ENCODE data around the gene ACSL5. TPM values are rescaled to one million over a fixed set of nuclear protein-coding genes. Genes with fewer than 3 reads are reported as not detected.

Gene ACSL5
- total RNA-seq, 1 experiment from 2014 or later = not detected

DNA sequence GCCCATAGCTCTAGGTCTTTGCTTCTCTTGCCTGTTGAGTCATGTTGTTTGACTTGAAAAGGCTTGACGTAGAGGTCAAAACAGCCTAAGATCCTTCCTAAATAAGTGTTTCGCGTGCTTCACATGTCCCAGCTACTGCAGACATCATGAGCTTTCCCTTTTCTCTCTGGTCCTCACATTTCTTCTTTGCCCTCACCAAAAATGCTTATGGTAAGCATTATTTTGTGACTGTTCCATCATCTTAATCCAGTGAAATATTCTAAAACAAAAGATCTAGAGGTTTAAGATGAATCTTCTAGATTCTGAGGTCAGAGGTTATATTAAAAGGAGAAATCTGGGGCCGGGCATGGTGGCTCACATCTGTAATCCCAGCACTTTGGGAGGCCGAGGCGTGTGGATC, 8.5 kb upstream of the ACSL5 start:
- H3K18ac ChIP-seq (ENCODE audit: insufficient read length, low read depth, low read length) = no peak overlapping the region
- H3K27ac Mint-ChIP-seq = no peak overlapping the region

More for the DNA sequence above, 8.5 kb upstream of the ACSL5 start:
- no peaks in the 10 kb centered on the region for H3K9me3 Mint-ChIP-seq
- H2BK12ac ChIP-seq (ENCODE audit: insufficient read length, low read depth, low read length) = no peak overlapping the region
- H2BK20ac ChIP-seq (ENCODE audit: low read depth, low read length, poor library complexity, severe bottlenecking) = no peak overlapping the region
- WGBS (ENCODE audit: extremely low coverage, insufficient read length, low lambda C conversion rate) = no CpG with 5 or more reads among the region's 6 CpGs
- no peak overlapping the region for H3K9ac ChIP-seq (ENCODE audit: extremely low read depth, insufficient read length, low read length)
- no peak overlapping the region for H3K4me3 Mint-ChIP-seq
- H4K91ac ChIP-seq (ENCODE audit: insufficient read length, low read depth, low read length) = no peak overlapping the region
- TF ChIP-seq, protein P1, sequence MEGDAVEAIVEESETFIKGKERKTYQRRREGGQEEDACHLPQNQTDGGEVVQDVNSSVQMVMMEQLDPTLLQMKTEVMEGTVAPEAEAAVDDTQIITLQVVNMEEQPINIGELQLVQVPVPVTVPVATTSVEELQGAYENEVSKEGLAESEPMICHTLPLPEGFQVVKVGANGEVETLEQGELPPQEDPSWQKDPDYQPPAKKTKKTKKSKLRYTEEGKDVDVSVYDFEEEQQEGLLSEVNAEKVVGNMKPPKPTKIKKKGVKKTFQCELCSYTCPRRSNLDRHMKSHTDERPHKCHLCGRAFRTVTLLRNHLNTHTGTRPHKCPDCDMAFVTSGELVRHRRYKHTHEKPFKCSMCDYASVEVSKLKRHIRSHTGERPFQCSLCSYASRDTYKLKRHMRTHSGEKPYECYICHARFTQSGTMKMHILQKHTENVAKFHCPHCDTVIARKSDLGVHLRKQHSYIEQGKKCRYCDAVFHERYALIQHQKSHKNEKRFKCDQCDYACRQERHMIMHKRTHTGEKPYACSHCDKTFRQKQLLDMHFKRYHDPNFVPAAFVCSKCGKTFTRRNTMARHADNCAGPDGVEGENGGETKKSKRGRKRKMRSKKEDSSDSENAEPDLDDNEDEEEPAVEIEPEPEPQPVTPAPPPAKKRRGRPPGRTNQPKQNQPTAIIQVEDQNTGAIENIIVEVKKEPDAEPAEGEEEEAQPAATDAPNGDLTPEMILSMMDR (conservative IDR thresholded peaks at IDR 0.05) = no peak
- no peaks in the 10 kb centered on the region for H4K20me1 ChIP-seq (ENCODE audit: control insufficient read depth, insufficient read depth, insufficient read length)
- H3K4me1 Mint-ChIP-seq = peaks cover 0 to 7% of the 10 kb centered on the region in 2 experiments; a peak in 2 of 4 replicates
- H3K27ac ChIP-seq (ENCODE audit: insufficient read length, low read depth, low read length) = no peak overlapping the region
- H3K4me1 ChIP-seq (ENCODE audit: insufficient read depth, low read length) = no peaks in the 10 kb centered on the region
- H3K79me1 ChIP-seq (ENCODE audit: insufficient read depth, low read depth, low read length, poor library complexity, severe bottlenecking) = no peaks in the 10 kb centered on the region
- no peak overlapping the region for H3K4me2 ChIP-seq (ENCODE audit: insufficient read depth, insufficient read length, low read length)
- no peak overlapping the region for H4K5ac ChIP-seq (ENCODE audit: insufficient read length, low read depth, low read length)
- no peak overlapping the region for H2BK120ac ChIP-seq (ENCODE audit: low read depth, low read length, poor library complexity, severe bottlenecking)
- H2AFZ ChIP-seq (ENCODE audit: low read length) = no peak overlapping the region
- H3K4ac ChIP-seq (ENCODE audit: low read depth, low read length) = no peak overlapping the region
- H3K36me3 Mint-ChIP-seq (ENCODE audit: insufficient read depth in 1 of 3, low read depth in 3 of 3) = no peaks in the 10 kb centered on the region
- H3K27me3 ChIP-seq (ENCODE audit: insufficient read depth, low read length) = 0 out of 2 replicates have a peak, but pooled peaks cover 2% of the 10 kb centered on the region
- H3T11ph ChIP-seq (ENCODE audit: low read length) = no peak overlapping the region
- H3K23ac ChIP-seq (ENCODE audit: insufficient read length, low read depth, low read length) = no peak overlapping the region
- no peak overlapping the region for H2BK5ac ChIP-seq (ENCODE audit: insufficient read length, low read length)
- H2AK5ac ChIP-seq (ENCODE audit: insufficient read length, low read length) = no peak overlapping the region
- H3K79me2 ChIP-seq (ENCODE audit: insufficient read depth, low read length) = no peaks in the 10 kb centered on the region
- DNase-seq = no peak
- H3K56ac ChIP-seq (ENCODE audit: insufficient read length, low read depth, low read length) = no peak overlapping the region
- H4K8ac ChIP-seq (replicated peaks; ENCODE audit: insufficient read length, low read depth, low read length) = no peak overlapping the region
- no peak overlapping the region for H2BK15ac ChIP-seq (ENCODE audit: low read depth, low read length)
- H3K9me3 ChIP-seq (ENCODE audit: control insufficient read depth, low read depth, low read length) = no peaks in the 10 kb centered on the region
- H3K23me2 ChIP-seq (ENCODE audit: insufficient read length, low read depth, low read length, poor library complexity, severe bottlenecking) = no peaks in the 10 kb centered on the region
- no peak overlapping the region for H3K14ac ChIP-seq (ENCODE audit: insufficient read depth, low read length)
- H3K27me3 Mint-ChIP-seq (ENCODE audit: low read depth) = peaks cover 17% of the 10 kb centered on the region

Measured in H9 (cell line).